HL-60 (cell line): ENCODE results near the gene GRIA1.

Experiments
- CTCF ChIP-seq: IDR thresholded peaks from one replicate; pipeline ENCODE4 v1.5.1; 2011; ENCODE audit warnings: low read length, control low read depth, inconsistent platforms; ENCODE audit not compliant: insufficient read depth
- GABPA ChIP-seq: IDR thresholded peaks from 2 replicates; pipeline ENCODE4 v1.6.1; 2012; ENCODE audit warnings: low read depth
- POLR2AphosphoS5 ChIP-seq: IDR thresholded peaks from 2 replicates; pipeline ENCODE4 v1.6.1; 2012; ENCODE audit warnings: low read depth
- REST ChIP-seq: IDR thresholded peaks from 2 replicates; pipeline ENCODE4 v1.6.1; 2012; ENCODE audit warnings: low read depth; ENCODE audit not compliant: insufficient replicate concordance

- TF ChIP-seq CTCF (no peak), GABPA (no peak), REST (no peak), POLR2AphosphoS5 (no peak)
Measured at GRCh38 chr5:153655201-153655510, 164.7 kb downstream of the GRIA1 start.
